H54 (cell line): Measurements from ENCODE around the gene KLF11.
"Not testable (repeated sequence)": the region's sequence is repeated elsewhere in the genome, so short reads cannot be mapped to it uniquely, and the experiment has no call there.

Source experiments
- DNase-seq: peaks from one replicate; pipeline ENCODE4 v3.0.0; 2011; ENCODE audit warnings: low spot score, mixed read lengths; ENCODE audit not compliant: insufficient read length
- FAIRE-seq: peaks from 3 replicates; lab custom pipeline; 2011; peaks lifted over from hg19 to GRCh38; lab: Jason Lieb, UNC
- POLR2A ChIP-seq: IDR thresholded peaks from 2 replicates; pipeline ENCODE4 v1.6.1; 2011; ENCODE audit warnings: low read depth, mild to moderate bottlenecking, low read length

Gene KLF11

DNA sequence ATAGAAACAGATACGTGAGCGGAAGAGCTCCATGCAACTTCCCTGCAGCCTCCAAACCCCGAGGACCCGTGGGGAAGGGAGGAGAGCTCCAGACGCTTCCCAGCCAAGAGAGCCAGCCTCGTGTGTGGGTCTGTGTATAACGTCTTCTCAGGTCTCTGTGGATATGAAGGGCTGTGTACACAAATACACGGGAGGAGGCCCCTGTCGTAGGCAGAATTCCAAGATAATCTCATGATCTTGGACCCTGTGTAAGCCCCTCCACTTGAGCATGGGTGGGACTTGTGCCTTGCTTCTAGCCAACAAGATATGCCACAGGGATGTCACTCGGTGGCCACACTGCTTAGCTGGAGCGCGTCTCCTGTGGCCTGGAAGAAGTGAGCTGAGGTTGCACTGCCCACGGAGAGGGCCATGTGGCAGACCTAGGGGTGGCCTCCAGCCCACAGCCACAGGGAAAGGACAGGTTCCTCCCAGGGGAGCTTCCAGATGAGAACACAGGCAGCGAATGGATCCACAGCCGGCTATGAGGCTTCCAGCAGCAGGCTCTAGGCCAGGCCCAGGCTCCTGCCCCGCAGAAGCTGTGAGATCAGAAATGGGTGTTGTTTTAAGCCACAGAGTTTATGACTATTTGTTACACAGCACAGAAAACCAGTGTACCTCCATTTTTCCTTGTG is 15.6 kb upstream of the KLF11 start:
- FAIRE-seq = no peak

DNA sequence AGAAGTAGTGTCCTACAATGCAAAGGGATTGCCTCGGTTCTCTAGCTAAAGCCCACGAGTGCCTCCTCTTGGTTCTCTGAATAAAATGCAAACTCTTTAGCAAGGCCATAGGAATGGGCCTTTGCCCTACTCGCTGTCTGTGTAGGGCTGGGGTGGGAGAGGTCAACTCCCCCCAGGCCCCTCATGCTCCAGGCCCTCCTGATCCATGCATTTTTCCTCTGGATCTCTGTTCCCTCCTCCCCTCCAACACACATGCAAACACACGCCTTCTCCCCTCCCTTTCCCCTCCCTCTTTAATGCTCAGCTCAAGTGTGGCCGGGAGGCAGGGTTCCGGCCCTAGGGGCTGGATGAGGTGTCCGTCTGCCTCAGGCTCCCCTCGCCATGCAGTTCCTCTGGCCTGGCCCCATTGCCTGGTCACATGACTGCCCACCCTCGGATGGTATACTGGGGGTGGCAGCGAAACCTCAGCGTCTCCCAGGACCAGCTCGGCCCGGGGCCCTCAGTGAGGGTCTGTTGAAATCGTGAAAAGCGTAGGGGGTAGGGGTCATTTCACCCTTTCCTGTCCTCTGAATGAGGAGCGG is 14.9 kb upstream of the KLF11 start:
- no peak for TF ChIP-seq POLR2A
- FAIRE-seq = no peak
- no peak for DNase-seq

More for the DNA sequence above, 15.6 kb upstream of the KLF11 start:
- no peak for TF ChIP-seq POLR2A
- DNase-seq = no peak

DNA sequence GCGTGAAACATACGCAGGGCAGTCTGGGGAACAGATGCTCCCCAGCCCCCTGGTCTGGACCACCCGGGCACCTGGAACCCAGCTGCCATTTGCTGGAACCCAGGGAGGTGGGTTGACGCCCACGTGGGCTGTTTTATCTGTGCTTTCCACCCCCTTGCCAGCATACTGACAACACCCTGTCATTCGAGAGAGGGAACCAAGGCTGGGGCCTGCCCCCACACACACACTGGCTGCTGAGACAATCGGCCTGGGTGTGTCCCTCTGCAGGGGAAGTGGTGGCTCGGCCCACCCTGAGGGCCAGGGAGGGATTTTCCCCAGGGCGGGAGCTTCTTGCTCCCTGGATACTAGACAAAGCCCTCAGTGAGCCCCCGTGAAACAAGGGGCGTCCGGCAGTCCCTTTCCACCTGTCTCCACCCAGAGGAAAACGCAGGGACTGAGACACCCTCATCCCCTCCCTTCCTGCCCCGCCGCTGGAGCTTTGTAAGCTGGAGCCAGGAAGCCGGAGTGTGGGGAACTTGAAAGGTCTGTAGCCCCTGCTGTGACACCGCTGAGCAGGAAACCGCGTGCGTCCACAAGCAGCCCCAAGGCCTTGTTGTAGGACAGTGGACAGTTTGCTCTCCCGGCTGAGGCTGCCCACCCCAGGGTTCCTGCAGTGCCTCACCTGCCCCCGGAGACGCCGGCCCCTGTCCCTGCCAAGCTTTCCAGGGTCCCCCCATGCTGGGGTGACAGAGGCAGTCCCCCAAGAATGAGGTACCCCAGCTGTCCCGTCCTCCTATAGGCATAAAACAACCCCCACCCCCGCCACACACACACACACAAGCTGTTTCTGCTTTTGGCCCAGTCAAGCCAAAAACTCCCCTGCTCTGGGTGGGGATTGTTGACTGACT is 14.1 kb upstream of the KLF11 start:
- DNase-seq (peak; percentile 52), FAIRE-seq (no peak)
- no peak for TF ChIP-seq POLR2A

DNA sequence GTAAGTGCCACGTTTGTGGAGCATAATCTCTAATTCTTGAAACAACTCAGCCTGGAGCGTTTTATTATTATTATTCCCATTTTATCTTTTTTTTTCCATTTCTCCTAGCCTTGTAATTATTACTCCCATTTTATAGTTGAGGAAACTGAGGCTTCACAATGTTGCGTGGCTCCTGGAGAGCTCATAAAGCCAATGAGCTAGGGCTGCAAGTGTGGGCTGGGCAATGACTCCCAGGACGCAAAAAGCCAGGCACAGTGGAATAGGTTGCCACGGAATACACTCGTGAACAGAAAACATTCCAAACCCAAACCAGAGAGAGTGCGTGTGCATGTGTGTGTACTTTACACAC is 13.5 kb upstream of the KLF11 start:
- FAIRE-seq (no peak), DNase-seq (no peak)
- TF ChIP-seq POLR2A = no peak

DNA sequence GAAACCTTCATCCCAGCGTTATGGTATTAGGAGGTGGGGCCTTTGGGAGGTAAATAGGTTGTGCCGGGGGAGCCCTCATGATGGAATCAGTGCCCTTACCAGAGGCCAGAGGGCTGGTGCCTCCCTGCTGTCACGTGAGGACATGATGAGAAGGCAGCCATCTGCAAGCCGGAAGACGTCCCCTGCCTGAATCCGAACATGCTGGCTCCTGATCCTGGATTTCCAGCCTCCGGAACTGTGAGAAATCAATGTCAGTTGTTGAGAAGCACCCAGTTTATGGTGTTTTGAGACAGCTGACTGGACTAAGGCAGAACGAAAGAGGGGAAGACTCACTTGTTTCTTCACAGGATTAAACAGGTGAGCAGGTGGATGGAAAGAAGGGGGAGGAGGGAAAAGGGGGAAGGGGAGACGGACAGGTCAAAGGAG is 13.0 kb upstream of the KLF11 start:
- DNase-seq (no peak), FAIRE-seq (no peak)
- TF ChIP-seq POLR2A = no peak

DNA sequence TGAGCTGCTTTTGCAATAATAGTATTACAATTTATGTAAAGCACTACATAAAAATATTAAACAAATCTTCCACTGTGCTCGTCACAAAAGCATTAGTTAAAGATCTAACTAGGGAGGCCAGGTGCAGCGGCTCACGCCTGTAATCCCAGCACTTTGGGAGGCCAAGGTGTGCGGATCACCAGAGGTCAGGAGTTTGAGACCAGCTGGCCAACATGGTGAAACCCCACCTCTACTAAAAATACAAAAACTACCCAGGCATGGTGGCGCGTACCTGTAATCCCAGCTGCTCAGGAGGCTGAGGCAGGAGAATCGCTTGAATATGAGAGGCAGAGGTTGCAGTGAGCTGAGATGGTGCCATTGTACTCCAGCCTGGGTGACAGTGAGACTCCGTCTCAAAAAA is 12.6 kb upstream of the KLF11 start:
- not testable (repeated sequence) for DNase-seq, FAIRE-seq

DNA sequence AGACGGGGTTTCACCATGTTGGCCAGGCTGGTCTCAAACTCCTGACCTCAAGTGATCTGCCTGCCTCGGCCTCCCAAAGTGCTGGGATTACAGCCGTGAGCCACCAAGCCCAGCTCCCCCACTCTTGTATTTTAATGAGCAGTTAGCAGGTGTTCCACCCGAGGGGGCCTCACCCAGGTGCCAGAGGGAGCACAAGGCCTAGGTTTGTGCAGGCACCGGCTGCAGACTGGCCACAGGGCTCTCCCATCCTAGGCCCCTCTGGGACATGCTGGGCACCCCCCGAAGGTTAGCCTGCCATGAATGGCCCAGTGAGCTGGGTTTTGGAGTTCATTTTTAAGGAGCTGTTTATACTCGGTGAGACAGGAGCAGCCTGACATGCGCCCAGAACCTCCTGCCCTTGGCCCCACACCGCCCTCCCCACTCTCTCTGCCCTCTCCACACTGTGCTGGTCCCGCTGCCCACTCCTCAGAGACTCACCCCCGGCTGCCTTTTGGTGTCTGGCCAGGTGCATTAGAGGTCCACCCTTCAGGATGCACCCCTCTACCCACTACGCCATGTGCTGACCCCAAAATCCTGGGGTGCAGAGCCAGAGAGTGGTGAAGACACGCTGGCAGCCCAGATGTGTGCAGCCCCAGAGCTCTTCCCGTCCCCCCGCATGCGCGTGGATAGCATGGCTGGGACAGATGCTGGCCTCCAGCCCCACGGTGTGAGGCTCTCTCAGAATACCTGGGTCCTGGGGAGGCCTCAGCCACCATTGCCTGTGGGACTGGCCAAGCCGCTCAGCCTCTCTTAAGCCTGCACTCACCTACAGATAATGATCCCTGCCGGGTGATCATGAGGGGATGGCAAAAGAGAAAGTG is 11.2 kb upstream of the KLF11 start:
- FAIRE-seq (no peak), DNase-seq (no peak)
- TF ChIP-seq POLR2A = no peak

DNA sequence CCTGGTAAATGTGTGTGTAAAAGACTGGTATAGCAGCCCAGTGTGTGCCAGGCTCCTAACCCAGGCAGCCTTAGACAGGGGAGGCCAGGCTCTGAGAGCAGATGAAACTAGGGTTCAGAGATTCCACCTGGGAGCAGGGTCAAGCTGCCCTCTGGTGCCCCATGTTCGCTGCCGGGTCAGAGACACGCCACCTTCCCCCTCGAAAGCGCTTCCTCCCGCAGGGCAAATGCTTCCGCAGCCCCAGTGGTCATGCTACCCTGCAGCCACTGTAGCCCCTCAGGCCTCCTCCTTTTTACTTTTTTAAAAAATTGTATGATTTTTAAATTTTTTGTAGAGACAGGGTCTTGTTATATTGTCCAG is 10.6 kb upstream of the KLF11 start:
- TF ChIP-seq POLR2A = no peak
- no peak for FAIRE-seq

DNA sequence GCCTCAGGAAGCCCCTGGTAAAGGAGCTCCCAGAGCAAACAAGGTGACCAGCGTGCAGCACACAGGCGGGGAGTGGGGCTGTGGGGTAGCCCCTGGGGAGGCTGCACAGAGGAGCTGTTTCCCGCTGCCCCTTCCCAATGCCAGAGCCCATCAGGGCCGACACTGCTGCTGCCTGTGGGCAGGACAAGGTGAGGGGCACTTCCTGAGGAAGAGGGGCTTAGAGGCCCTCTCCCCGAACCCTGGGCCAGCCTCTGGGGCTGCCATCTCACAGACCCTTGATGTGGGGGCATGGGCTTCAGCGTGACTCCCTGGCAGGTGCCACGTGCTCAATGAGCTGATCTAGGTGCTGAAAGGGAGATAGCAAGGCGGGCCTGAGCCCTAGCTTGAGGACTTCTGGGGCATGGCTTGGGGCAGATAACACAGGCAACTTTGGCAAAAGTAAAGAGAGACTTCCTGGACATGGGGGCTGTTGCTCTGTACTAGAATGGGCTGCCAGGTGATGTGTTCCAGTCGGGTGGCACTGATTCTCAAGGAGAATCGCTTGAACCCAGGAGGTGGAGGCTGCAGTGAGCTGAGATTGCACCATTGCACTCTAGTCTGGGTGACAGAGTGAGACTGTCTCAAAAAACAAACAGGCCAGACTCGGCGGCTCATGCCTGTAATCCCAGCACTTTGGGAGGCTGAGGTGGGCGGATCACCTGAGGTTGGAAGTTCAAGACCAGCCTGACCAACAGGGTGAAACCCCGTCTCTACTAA is 9.9 kb upstream of the KLF11 start:
- no peak for FAIRE-seq

More for the DNA sequence above, 10.6 kb upstream of the KLF11 start:
- DNase-seq = no peak

DNA sequence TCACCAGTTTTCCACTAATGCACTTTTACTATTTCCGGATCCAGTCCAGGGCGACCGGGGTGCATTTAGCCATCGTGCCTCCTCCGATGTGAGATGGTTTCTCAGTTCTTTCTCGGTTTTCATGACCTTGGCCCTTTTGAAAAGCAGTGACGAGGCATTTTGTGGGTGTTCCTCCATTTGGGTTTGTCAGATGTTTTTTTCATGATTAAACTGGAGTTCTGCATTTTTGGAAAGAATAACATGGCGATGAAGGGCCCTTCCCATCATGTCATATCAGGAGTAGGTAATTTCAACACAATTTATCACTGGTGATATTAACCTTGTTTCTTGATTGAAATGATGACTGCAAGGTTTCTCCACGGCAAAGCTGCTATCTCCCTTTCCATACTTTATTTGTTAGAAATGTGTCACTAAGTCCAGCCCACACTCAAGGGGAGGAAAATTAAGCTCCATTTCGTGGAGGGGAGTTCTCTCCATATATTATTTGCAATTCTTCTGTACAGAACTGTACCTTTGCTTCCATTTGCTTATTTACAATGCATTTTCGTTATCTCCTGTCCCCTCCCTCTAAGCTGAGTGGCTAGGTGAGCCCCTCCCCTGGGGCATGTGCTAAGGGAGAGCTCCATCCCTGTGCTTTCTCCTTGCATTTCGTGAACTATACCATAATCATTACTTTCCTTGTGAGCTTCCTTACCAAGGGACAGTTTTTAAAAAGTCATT is 8.9 kb upstream of the KLF11 start:
- no peak for TF ChIP-seq POLR2A
- FAIRE-seq (no peak), DNase-seq (no peak)

More for the DNA sequence above, 9.9 kb upstream of the KLF11 start:
- DNase-seq = no peak
- TF ChIP-seq POLR2A = no peak

DNA sequence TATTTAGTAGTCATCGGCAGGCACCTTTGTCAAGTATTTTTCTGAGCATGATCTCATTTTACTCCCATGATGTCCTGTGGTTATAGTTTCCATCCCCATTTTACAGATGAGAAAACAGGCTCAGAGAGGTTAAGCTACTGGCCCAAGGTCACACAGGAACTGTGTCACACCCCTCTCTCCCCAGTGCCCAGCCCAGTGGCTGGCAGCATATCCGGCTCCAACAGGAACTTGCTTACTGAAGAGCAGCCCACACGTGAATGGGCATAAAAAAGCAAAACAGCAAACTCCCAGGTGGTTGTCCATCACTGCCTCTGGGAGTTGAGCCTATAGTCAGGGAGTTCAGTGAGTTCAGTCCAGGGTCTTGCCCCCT is 8.3 kb upstream of the KLF11 start:
- no peak for DNase-seq
- no peak for FAIRE-seq

DNA sequence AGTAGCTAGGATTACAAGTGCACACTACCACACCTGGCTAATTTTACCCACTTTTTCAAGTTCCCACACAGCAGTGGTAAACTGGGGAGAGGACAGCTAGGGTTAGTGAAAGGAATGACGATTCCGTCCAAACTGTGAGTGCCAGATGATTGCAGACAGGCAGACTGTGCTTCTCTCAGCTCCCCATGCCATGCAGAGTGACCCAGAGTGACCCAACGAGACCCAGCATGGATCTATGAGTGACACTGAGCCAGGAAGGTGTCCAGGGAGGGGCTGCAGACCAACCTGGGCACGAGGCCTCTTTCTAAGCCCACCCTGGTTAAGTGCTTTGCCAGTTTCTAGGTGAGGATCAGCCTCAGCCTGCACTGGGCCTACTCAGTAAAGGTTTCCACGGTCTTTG is 7.7 kb upstream of the KLF11 start:
- FAIRE-seq (no peak), DNase-seq (no peak)
- no peak for TF ChIP-seq POLR2A

More for the DNA sequence above, 8.3 kb upstream of the KLF11 start:
- TF ChIP-seq POLR2A = no peak
